Cardiac fibroblast (primary cell): ENCODE measurements around the gene TMEM134.
"Not testable (repeated sequence)": the region's sequence is repeated elsewhere in the genome, so short reads cannot be mapped to it uniquely, and the experiment has no call there.

Experiments used
- DNase-seq, 2 donors: peaks; one replicate each; pipeline versions ENCODE4 v3.0.0 to v3.0.0-alpha.2; 2010; ENCODE audit warnings: low read depth in 2 of 2
- H3K4me3 ChIP-seq, 2 donors: replicated peaks in 1 of 2; 1 replicate in 1 of 2; 2 replicates in 1 of 2; pipeline ENCODE4 v1.5.1; 2011; ENCODE audit warnings: low read depth in 2 of 2, low read length in 2 of 2, mild to moderate bottlenecking in 2 of 2, moderate library complexity in 1 of 2
- TF ChIP-seq, protein P1 (sequence below): IDR thresholded peaks from one replicate; pipeline ENCODE4 v1.5.1; 2011; ENCODE audit warnings: low read depth, mild to moderate bottlenecking, low read length, inconsistent platforms

Gene TMEM134

DNA sequence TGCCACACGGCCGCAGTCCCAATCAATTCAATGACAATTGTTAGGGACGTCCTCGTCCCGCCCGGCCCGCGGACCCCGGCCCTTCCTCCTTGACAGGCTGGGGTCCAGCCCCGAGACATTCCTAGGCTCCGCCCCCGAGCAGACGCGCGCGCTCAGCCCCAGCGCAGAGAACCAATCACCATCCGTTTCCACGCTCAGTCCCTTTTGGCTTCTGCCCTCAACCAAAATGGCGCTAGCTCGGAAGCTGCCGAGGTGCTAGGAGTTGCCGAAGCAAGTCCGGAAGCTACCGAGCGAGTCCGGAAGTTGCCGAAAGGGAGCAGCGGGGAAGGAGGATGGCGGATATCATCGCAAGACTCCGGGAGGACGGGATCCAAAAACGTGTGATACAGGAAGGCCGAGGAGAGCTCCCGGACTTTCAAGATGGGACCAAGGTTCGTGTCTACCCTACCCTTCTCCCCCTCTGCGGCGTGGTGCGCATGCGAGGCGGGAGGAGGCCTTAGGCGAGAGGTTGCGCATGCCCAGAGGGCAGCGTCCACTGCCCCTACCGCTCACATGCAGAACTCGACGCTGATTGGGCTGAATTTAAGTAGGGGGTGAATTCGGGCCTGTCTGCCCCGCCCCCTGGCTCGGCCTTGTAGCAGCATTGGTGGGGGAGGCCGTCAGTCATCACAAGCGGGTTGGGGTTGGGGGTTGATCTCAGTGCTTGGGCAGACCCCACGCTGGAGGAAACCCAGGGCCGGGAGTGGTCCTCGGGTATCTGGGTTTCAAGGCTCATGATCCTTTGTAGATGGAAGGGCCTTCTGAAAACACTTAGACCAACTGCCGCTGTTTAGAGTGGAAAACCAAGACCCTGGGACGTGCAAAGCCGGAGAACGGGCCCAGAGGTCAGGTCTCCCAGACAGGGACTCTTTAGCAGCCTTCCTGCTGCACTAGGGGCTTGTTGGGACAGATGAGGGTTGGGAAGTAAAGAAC is 14.1 kb upstream of the TMEM134 start, which contains the start of gene AIP:
AIP (plus strand) TSS at position 200 of the 972 bp plus-strand sequence; CDS start at position 333, 133 bp downstream.
- TF ChIP-seq, protein P1, sequence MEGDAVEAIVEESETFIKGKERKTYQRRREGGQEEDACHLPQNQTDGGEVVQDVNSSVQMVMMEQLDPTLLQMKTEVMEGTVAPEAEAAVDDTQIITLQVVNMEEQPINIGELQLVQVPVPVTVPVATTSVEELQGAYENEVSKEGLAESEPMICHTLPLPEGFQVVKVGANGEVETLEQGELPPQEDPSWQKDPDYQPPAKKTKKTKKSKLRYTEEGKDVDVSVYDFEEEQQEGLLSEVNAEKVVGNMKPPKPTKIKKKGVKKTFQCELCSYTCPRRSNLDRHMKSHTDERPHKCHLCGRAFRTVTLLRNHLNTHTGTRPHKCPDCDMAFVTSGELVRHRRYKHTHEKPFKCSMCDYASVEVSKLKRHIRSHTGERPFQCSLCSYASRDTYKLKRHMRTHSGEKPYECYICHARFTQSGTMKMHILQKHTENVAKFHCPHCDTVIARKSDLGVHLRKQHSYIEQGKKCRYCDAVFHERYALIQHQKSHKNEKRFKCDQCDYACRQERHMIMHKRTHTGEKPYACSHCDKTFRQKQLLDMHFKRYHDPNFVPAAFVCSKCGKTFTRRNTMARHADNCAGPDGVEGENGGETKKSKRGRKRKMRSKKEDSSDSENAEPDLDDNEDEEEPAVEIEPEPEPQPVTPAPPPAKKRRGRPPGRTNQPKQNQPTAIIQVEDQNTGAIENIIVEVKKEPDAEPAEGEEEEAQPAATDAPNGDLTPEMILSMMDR, result peak; percentile 29
- H3K4me3 ChIP-seq, result peak within 1 kb of the TSS; percentile 66 to 68
- DNase-seq, result peak; percentile 98 to 99

DNA sequence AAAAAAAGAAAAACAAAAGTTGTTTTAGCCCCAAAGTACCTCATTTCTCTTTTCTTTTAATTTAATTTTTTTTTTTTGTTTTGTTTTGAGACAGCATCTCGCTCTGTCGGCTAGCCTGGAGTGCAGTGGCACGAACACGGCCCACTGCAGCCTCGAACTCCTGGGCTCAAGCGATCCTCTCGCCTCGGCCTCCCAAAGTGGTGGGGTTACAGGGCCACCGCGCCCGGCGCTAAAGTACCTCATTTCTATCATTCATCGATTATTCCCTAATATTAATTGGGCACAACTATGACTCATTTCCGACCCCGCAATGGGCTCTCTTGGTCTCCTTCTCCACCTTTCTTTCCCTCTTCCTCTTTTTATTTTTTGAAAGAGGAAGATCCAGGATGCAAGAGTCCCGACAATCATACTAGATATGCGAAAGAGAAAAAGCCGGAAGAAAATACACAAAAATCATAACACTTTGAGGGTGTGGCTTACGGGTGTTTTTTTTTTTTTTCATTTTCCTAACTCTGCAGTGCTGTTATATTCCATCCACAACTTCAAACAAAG is 13.3 kb upstream of the TMEM134 start:
- no peak for DNase-seq
- H3K4me3 ChIP-seq, result peak overlapping the region; percentile 66 to 68
- TF ChIP-seq, protein P1, result no peak

DNA sequence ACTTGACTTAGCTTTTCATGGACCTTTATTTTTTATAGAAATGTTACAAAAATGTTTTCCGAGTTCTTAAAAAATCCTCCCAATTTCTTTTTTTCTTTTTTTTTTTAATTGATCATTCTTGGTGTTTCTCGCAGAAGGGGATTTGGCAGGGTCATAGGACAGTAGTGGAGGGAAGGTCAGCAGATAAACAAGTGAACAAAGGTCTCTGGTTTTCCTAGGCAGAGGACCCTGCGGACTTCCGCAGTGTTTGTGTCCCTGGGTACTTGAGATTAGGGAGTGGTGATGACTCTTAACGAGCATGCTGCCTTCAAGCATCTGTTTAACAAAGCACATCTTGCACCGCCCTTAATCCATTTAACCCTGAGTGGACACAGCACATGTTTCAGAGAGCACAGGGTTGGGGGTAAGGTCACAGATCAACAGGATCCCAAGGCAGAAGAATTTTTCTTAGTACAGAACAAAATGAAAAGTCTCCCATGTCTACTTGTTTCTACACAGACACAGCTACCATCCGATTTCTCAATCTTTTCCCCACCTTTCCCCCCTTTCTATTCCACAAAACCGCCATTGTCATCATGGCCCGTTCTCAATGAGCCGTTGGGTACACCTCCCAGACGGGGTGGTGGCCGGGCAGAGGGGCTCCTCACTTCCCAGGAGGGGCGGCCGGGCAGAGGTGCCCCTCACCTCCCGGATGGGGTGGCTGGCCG is 8.4 kb upstream of the TMEM134 start:
- H3K4me3 ChIP-seq, DNase-seq: not testable (repeated sequence)

GRCh38 chr11:67476692-67477091 is 7.6 kb upstream of the TMEM134 start:
- DNase-seq, H3K4me3 ChIP-seq: not testable (repeated sequence)

GRCh38 chr11:67472882-67473281 is 3.8 kb upstream of the TMEM134 start:
- no peak for DNase-seq
- H3K4me3 ChIP-seq, result no peak overlapping the region
- TF ChIP-seq, protein P1, result no peak

- no peak for DNase-seq
- H3K4me3 ChIP-seq, result no peak overlapping the region
- TF ChIP-seq, protein P1, result no peak
These were observed 1.4 kb upstream of the TMEM134 start for GRCh38 chr11:67470337-67471002.

DNA sequence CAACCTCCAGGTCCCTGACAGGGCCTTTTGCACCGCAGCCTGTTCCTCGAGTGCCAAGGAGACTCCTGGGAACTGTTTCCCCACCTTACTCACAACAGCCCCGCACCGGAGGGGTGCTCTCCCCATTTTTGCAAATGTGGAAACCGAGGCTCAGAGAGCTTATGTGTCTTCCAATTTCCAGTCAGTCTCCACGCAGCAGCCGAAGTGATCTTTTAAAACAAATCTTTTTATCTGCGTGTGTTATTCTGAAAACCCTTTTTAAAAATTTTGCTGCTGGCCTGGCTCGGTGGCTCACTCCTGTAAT is 409 bp upstream of the TMEM134 start:
- DNase-seq, result no peak
- TF ChIP-seq, protein P1, result no peak
- H3K4me3 ChIP-seq, result peak overlapping the region; percentile 54 to 61
